IMR-90 (cell line): Measurements from ENCODE around the gene DIP2C. TPM values are rescaled to one million over a fixed set of nuclear protein-coding genes. Genes with fewer than 3 reads are reported as not detected.

ENCODE experiments used
- ATAC-seq: fragments of 200-7000 bp; cut with Tn5 transposase; 2 replicates; pipeline ENCODE4 v1.9.1; 2020; ENCODE audit warnings: low read depth, mild to moderate bottlenecking, moderate library complexity
- BruUV-seq: library from RNA; stranded (reverse); fragments of 400-500 nt; replicated peaks from 2 replicates; lab custom pipeline; 2021; lab: Mats Ljungman, UMichigan
- CTCF ChIA-PET: fragments of 300-600 bp; formaldehyde crosslinking; extraction: SDS; loops from one replicate; lab custom pipeline; 2021; ENCODE audit warnings: antibody characterized with exemption; lab: Yijun Ruan, JAX
- POLR2A ChIA-PET: fragments of 300-600 bp; sonication (Branson Sonifier 250); formaldehyde crosslinking; loops from one replicate; lab custom pipeline; 2022; ENCODE audit warnings: antibody characterized with exemption; ENCODE audit not compliant: unreplicated experiment; lab: Charles Lee
- DNase-seq: peaks from one replicate; pipeline ENCODE4 v3.0.0; 2013
- H2AFZ ChIP-seq: replicated peaks from 2 replicates; pipeline ENCODE3; 2013; ENCODE audit warnings: low read length, mild to moderate bottlenecking; ENCODE audit not compliant: poor library complexity
- H2AK5ac ChIP-seq: 2 replicates; pipeline ENCODE4 v1.6.1; 2013; ENCODE audit warnings: low read depth, low read length, inconsistent platforms
- H2AK9ac ChIP-seq: replicated peaks from 2 replicates; pipeline ENCODE3; 2013; ENCODE audit warnings: mild to moderate bottlenecking, low read depth, low read length, moderate library complexity; ENCODE audit not compliant: poor library complexity
- H2BK120ac ChIP-seq: 2 replicates; pipeline ENCODE4 v1.6.1; 2013; ENCODE audit warnings: low read depth, low read length, inconsistent platforms
- H2BK15ac ChIP-seq: 3 replicates; pipeline ENCODE4 v1.6.1; 2013; ENCODE audit warnings: low read depth, low read length, inconsistent platforms
- H2BK20ac ChIP-seq: 2 replicates; pipeline ENCODE4 v1.6.1; 2013; ENCODE audit warnings: low read depth, mild to moderate bottlenecking, inconsistent platforms, low read length, moderate library complexity
- H2BK5ac ChIP-seq: 2 replicates; pipeline ENCODE4 v1.6.1; 2013; ENCODE audit warnings: mild to moderate bottlenecking, low read depth, low read length, inconsistent platforms; ENCODE audit not compliant: poor library complexity, severe bottlenecking
- H3K14ac ChIP-seq: replicated peaks from 2 replicates; pipeline ENCODE4 v1.6.1; 2013; ENCODE audit warnings: low read depth, low read length, inconsistent platforms
- H3K18ac ChIP-seq: 2 replicates; pipeline ENCODE4 v1.6.1; 2013; ENCODE audit warnings: low read depth, low read length, control low read depth
- H3K23ac ChIP-seq: 2 replicates; pipeline ENCODE4 v1.6.1; 2013; ENCODE audit warnings: low read depth, low read length, inconsistent platforms
- H3K27ac ChIP-seq: 2 replicates; pipeline ENCODE4 v1.5.1; 2013; ENCODE audit warnings: mild to moderate bottlenecking, control low read depth, low read length; ENCODE audit not compliant: insufficient read depth
- H3K27me3 ChIP-seq: 2 replicates; pipeline ENCODE4 v1.6.1; 2013; ENCODE audit warnings: low read length; ENCODE audit not compliant: control insufficient read depth, insufficient read depth
- H3K36me3 ChIP-seq: 2 replicates; pipeline ENCODE4 v1.6.1; 2013; ENCODE audit warnings: low read length, mixed read lengths; ENCODE audit not compliant: control insufficient read depth, insufficient read depth
- H3K4ac ChIP-seq: 2 replicates; pipeline ENCODE4 v1.6.1; 2013; ENCODE audit warnings: low read depth, low read length, inconsistent platforms
- H3K4me1 ChIP-seq: 2 replicates; pipeline ENCODE4 v1.6.1; 2013; ENCODE audit warnings: low read length, mixed read lengths; ENCODE audit not compliant: control insufficient read depth, insufficient read depth
- H3K4me2 ChIP-seq: 2 replicates; pipeline ENCODE4 v1.6.1; 2013; ENCODE audit warnings: low read depth, mild to moderate bottlenecking, control low read depth, low read length, moderate library complexity
- H3K4me3 ChIP-seq: 2 replicates; pipeline ENCODE4 v1.5.1; 2013; ENCODE audit warnings: low read depth, mild to moderate bottlenecking, control low read depth, low read length, moderate library complexity; ENCODE audit not compliant: insufficient read depth
- H3K56ac ChIP-seq: 2 replicates; pipeline ENCODE4 v1.6.1; 2013; ENCODE audit warnings: low read length, inconsistent platforms; ENCODE audit not compliant: insufficient read depth; ENCODE audit errors: extremely low read depth
- H3K79me1 ChIP-seq, 2 experiments: 2 replicates each; pipeline ENCODE4 v1.6.1; 2013; ENCODE audit warnings: low read length in 2 of 2, inconsistent platforms in 1 of 2, low read depth in 1 of 2
- H3K9ac ChIP-seq: 2 replicates; pipeline ENCODE4 v1.6.1; 2013; ENCODE audit warnings: low read depth, low read length, control low read depth
- H3K9me1 ChIP-seq: 2 replicates; pipeline ENCODE4 v1.6.1; 2013; ENCODE audit warnings: low read length, inconsistent platforms; ENCODE audit not compliant: insufficient read depth
- H3K9me3 ChIP-seq: 2 replicates; pipeline ENCODE4 v1.6.1; 2013; ENCODE audit warnings: low read length; ENCODE audit not compliant: control insufficient read depth, insufficient read depth
- H4K20me1 ChIP-seq: 2 replicates; pipeline ENCODE4 v1.6.1; 2013; ENCODE audit warnings: low read length, inconsistent platforms; ENCODE audit not compliant: insufficient read depth
- H4K5ac ChIP-seq: 2 replicates; pipeline ENCODE4 v1.6.1; 2013; ENCODE audit warnings: mild to moderate bottlenecking, low read depth, low read length, control low read depth
- H4K8ac ChIP-seq, 2 experiments: 2 replicates each; pipeline ENCODE4 v1.6.1; 2013; ENCODE audit warnings: low read depth in 2 of 2, low read length in 2 of 2, control low read depth in 1 of 2, inconsistent platforms in 1 of 2
- H4K91ac ChIP-seq: 2 replicates; pipeline ENCODE4 v1.6.1; 2013; ENCODE audit warnings: low read depth, low read length, inconsistent platforms; ENCODE audit not compliant: insufficient read depth
- BHLHE40 ChIP-seq: fragments of 150-350 bp; IDR thresholded peaks from 2 replicates; pipeline ENCODE4 v1.6.1; 2016; ENCODE audit warnings: mild to moderate bottlenecking, low read depth, low read length
- CEBPB ChIP-seq: IDR thresholded peaks from 2 replicates; pipeline ENCODE4 v1.6.1; 2012; ENCODE audit warnings: low read depth, low read length, improper control_type of control experiment
- ELK1 ChIP-seq: fragments of 150-350 bp; IDR thresholded peaks from 2 replicates; pipeline ENCODE4 v1.6.1; 2016; ENCODE audit warnings: low read depth, mild to moderate bottlenecking, low read length, moderate library complexity, borderline replicate concordance
- NFE2L2 ChIP-seq: fragments of 150-350 bp; IDR thresholded peaks from 2 replicates; pipeline ENCODE4 v1.6.1; 2016; ENCODE audit warnings: low read depth, mild to moderate bottlenecking, low read length
- POLR2A ChIP-seq: IDR thresholded peaks from 2 replicates; pipeline ENCODE4 v1.6.1; 2012; ENCODE audit warnings: mild to moderate bottlenecking, low read depth, low read length
- RFX5 ChIP-seq: IDR thresholded peaks from 2 replicates; pipeline ENCODE4 v1.8.0; 2012; ENCODE audit warnings: low read depth, mild to moderate bottlenecking, low read length, moderate library complexity
- SMC3 ChIP-seq: fragments of 150-350 bp; IDR thresholded peaks from 2 replicates; pipeline ENCODE4 v1.6.1; 2016; ENCODE audit warnings: low read depth, mild to moderate bottlenecking, antibody characterized with exemption, low read length, moderate library complexity
- USF2 ChIP-seq: fragments of 150-350 bp; IDR thresholded peaks from 2 replicates; pipeline ENCODE4 v1.6.1; 2017; ENCODE audit warnings: mild to moderate bottlenecking, antibody characterized with exemption, low read length, low read depth
- WGBS, 2 experiments: methylation state at CpG; one replicate each; pipeline versions ENCODE4 v1.1.5 to v1.1.7; 2013; ENCODE audit warnings: missing lambda C conversion rate in 2 of 2; ENCODE audit not compliant: insufficient read length in 1 of 2; ENCODE audit errors: extremely low coverage in 2 of 2; 5-methylcytosine and 5-hydroxymethylcytosine counted together
- dilution Hi-C: fragments of 300-500 bp; cut with HindIII; formaldehyde crosslinking; loops from one replicate; pipeline ENCODE4 v1.14.3; 2018; ENCODE audit warnings: low sequenced_read_pairs; ENCODE audit not compliant: unreplicated experiment
- in situ Hi-C: fragments of 300-500 bp; cut with MboI; formaldehyde crosslinking; loops from 3 replicates; pipeline ENCODE4 v1.14.3; 2019; ENCODE audit warnings: low sequenced_read_pairs, inconsistent platforms, mixed read lengths
- intact Hi-C: fragments of 100-400 bp; cut with micrococcal nuclease; formaldehyde crosslinking; loops from 2 replicates; pipeline ENCODE4 v1.10.0; 2022
- polyA plus RNA-seq, 3 experiments: library from polyadenylated mRNA; depleted of rRNA; stranded (reverse); fragments of >200 nt; gene quantifications; 2 replicates each; pipeline ENCODE4 v1.2.3, GENCODE V29; 2012; ENCODE audit warnings: low replicate concordance in 1 of 3
- total RNA-seq: library from RNA; depleted of rRNA; stranded (reverse); fragments of >200 nt; gene quantifications from 2 replicates; pipeline ENCODE4 v1.2.3, GENCODE V29; 2012

DIP2C gene
- total and polyA plus RNA-seq, 2 of the 4 experiments (the other 2 are of a cell fraction): 8.6 to 17.3 TPM

GRCh38 chr10:664301-664700, 25.2 kb downstream of the DIP2C start:
- Histone ChIP-seq H3K56ac (no peak overlapping the region), H4K20me1 (peaks cover 87% of the 10 kb centered on the region), H3K9me3 (no peaks in the 10 kb centered on the region), H4K8ac (no peak overlapping the region), H3K9ac (no peak overlapping the region), H3K27me3 (no peaks in the 10 kb centered on the region), H3K36me3 (no peaks in the 10 kb centered on the region), H2BK20ac (no peak overlapping the region), H3K4me2 (no peak overlapping the region), H2AK5ac (no peak overlapping the region), H4K91ac (no peak overlapping the region), H3K4ac (no peak overlapping the region), H2BK120ac (no peak overlapping the region), H3K4me3 (no peak overlapping the region), H3K14ac (no peak overlapping the region), H2AK9ac (no peak overlapping the region), H3K9me1 (peaks cover 25% of the 10 kb centered on the region), H3K23ac (no peak overlapping the region), H3K18ac (no peak overlapping the region), H4K5ac (no peak overlapping the region), H2BK15ac (no peak overlapping the region), H3K27ac (no peak overlapping the region), H3K4me1 (peaks cover 29% of the 10 kb centered on the region), H2BK5ac (no peak overlapping the region), H3K79me1 (peaks cover 38 to 91% of the 10 kb centered on the region in 2 experiments), H2AFZ (no peak overlapping the region)
- ChIA-PET CTCF (no interaction called here), POLR2A (no interaction called here)
- no TSS peak for BruUV-seq
- no CpG with 5 or more reads among the region's 7 CpGs for WGBS, 2 experiments
- ATAC-seq: no peak
- TF ChIP-seq NFE2L2 (no peak), BHLHE40 (no peak), CEBPB (no peak), POLR2A (no peak), USF2 (no peak), RFX5 (no peak), SMC3 (no peak), ELK1 (no peak)
- DNase-seq: no peak
- dilution Hi-C loops (no loop called here), in situ Hi-C loops (no loop called here), intact Hi-C loops (no loop called here)
